ENCODE measurements around the gene RASL11A. TPM values are rescaled to one million over a fixed set of nuclear protein-coding genes. Genes with fewer than 3 reads are reported as not detected.

The RASL11A gene
- total and polyA plus RNA-seq, 2 of the 13 experiments (the other 11 are each of a cell fraction or from before 2014, with no cell fraction given), result 3.0 to 4.1 TPM

GRCh38 chr13:27270594-27271520 lies at the start of gene RASL11A (continued):
- TF ChIP-seq GRHL1 (CRISPR knock-in tag; conservative IDR thresholded peaks at IDR 0.05) (no peak), ZNF34 (CRISPR knock-in tag; IDR thresholded peaks at IDR 0.05; ENCODE audit: borderline replicate concordance) (no peak), ZBTB38 (CRISPR knock-in tag; IDR thresholded peaks at IDR 0.05) (no peak; the same call in 1 of the 2 replicates), ZNF574 (CRISPR knock-in tag; IDR thresholded peaks at IDR 0.05) (no peak; the same call in 1 of the 2 replicates), MTA3 (CRISPR knock-in tag; IDR thresholded peaks at IDR 0.05) (no peak), AHR (CRISPR knock-in tag; IDR thresholded peaks at IDR 0.05) (no peak), PRDM4 (CRISPR knock-in tag; IDR thresholded peaks at IDR 0.05; ENCODE audit: borderline replicate concordance) (0 out of 2 replicates have a peak, but pooled peaks have one; percentile 40), ARNTL (CRISPR knock-in tag; IDR thresholded peaks at IDR 0.05) (no peak), ETS1 (CRISPR knock-in tag; IDR thresholded peaks at IDR 0.05) (no peak), EED (CRISPR knock-in tag; IDR thresholded peaks at IDR 0.05) (no peak), CREBL2 (CRISPR knock-in tag; IDR thresholded peaks at IDR 0.05; ENCODE audit: borderline replicate concordance) (no peak), FLYWCH1 (CRISPR knock-in tag; IDR thresholded peaks at IDR 0.05) (no peak), RBAK (CRISPR knock-in tag; IDR thresholded peaks at IDR 0.05) (no peak), ZNF326 (CRISPR knock-in tag; IDR thresholded peaks at IDR 0.05; ENCODE audit: borderline replicate concordance) (no peak), REL (CRISPR knock-in tag; conservative IDR thresholded peaks at IDR 0.05) (peak; percentile 88), ATF4 (CRISPR knock-in tag; IDR thresholded peaks at IDR 0.05) (peak in 1 of 2 experiments; percentile 30; a peak in 1 of 4 replicates)
